ENCODE results near the gene ASL. TPM values are rescaled to one million over a fixed set of nuclear protein-coding genes. Genes with fewer than 3 reads are reported as not detected.
A peak's percentile ranks its signal among the peaks of the same experiment; 100 is the strongest.

Gene ASL
- polyA plus RNA-seq, 2 of the 4 experiments (the other 2 are of a cell fraction), result 20.2 to 23.4 TPM

GRCh38 chr7:66110856-66111255, 35.2 kb downstream of the ASL start (continued):
- TF ChIP-seq, protein P1, sequence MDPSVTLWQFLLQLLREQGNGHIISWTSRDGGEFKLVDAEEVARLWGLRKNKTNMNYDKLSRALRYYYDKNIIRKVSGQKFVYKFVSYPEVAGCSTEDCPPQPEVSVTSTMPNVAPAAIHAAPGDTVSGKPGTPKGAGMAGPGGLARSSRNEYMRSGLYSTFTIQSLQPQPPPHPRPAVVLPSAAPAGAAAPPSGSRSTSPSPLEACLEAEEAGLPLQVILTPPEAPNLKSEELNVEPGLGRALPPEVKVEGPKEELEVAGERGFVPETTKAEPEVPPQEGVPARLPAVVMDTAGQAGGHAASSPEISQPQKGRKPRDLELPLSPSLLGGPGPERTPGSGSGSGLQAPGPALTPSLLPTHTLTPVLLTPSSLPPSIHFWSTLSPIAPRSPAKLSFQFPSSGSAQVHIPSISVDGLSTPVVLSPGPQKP (IDR thresholded peaks at IDR 0.05; ENCODE audit: low read depth, low read length), result no peak
- no peak for TF ChIP-seq NPAS2 (CRISPR knock-in tag; IDR thresholded peaks at IDR 0.05; ENCODE audit: borderline replicate concordance)
- TF ChIP-seq BHLHE40 (IDR thresholded peaks at IDR 0.05; ENCODE audit: low read depth, low read length), result no peak
- TF ChIP-seq RNF2 (IDR thresholded peaks at IDR 0.05; ENCODE audit: borderline replicate concordance, low read depth), result no peak
- no peak for TF ChIP-seq NR3C1 (IDR thresholded peaks at IDR 0.05)
- no peak for TF ChIP-seq TFCP2L1 (CRISPR knock-in tag; IDR thresholded peaks at IDR 0.05)
- no peak for TF ChIP-seq POLR2AphosphoS2 (conservative IDR thresholded peaks at IDR 0.05; ENCODE audit: low read length)
- TF ChIP-seq EHMT2 (IDR thresholded peaks at IDR 0.05; ENCODE audit: low read depth), result no peak

GRCh38 chr7:66114743-66115649, 39.4 kb downstream of the ASL start, which contains the start of gene CRCP:
Gene CRCP (plus strand): TSS chr7:66114847. CDS start chr7:66114963, 116 bp downstream.
- POLR2A ChIA-PET, result interaction anchor here (0.6 to 1.8 kb wide), 11 partner anchors 10 to 557 kb away, joined by 3 to 8 read pairs (median 3); partner anchors contain the start of gene ASL
- FAIRE-seq, result no peak
- TF ChIP-seq HOXB5 (CRISPR knock-in tag; IDR thresholded peaks at IDR 0.05) (0 out of 2 replicates have a peak, but pooled peaks have one; percentile 54), FOXS1 (CRISPR knock-in tag; IDR thresholded peaks at IDR 0.05) (no peak), BHLHE40 (IDR thresholded peaks at IDR 0.05; ENCODE audit: low read depth, low read length) (no peak), ZC3H11A (IDR thresholded peaks at IDR 0.05) (no peak), EHF (CRISPR knock-in tag; IDR thresholded peaks at IDR 0.05) (peak; percentile 30; the same call in 1 of the 2 replicates), CEBPB (IDR thresholded peaks at IDR 0.05) (no peak), RARB (CRISPR knock-in tag; IDR thresholded peaks at IDR 0.05) (no peak), HOXA7 (CRISPR knock-in tag; IDR thresholded peaks at IDR 0.05) (no peak), NR3C1 (IDR thresholded peaks at IDR 0.05) (no peak), JUN (IDR thresholded peaks at IDR 0.05) (peak; percentile 39 to 76; a peak in 3 of 5 replicates), TP53 (CRISPR knock-in tag; IDR thresholded peaks at IDR 0.05) (no peak), NFE2L2 (conservative IDR thresholded peaks at IDR 0.05; ENCODE audit: low read length) (no peak), EP300 (IDR thresholded peaks at IDR 0.05) (no peak), RFX5 (IDR thresholded peaks at IDR 0.05) (no peak), HOXB13 (CRISPR knock-in tag; IDR thresholded peaks at IDR 0.05; ENCODE audit: low read depth) (0 out of 2 replicates have a peak, but pooled peaks have one; percentile 21), POLR2A (IDR thresholded peaks at IDR 0.05; ENCODE audit: low read length) (peak; percentile 76), NPAS2 (CRISPR knock-in tag; IDR thresholded peaks at IDR 0.05; ENCODE audit: borderline replicate concordance) (no peak), E2F6 (IDR thresholded peaks at IDR 0.05; ENCODE audit: borderline replicate concordance, low read depth) (peak; percentile 82), KDM5A (IDR thresholded peaks at IDR 0.05) (no peak), ZNF302 (CRISPR knock-in tag; IDR thresholded peaks at IDR 0.05) (no peak), HEYL (CRISPR knock-in tag; IDR thresholded peaks at IDR 0.05) (no peak), FOSB (CRISPR knock-in tag; IDR thresholded peaks at IDR 0.05) (no peak), ZFP36 (IDR thresholded peaks at IDR 0.05; ENCODE audit: borderline replicate concordance, partially characterized antibody) (no peak), CBX8 (IDR thresholded peaks at IDR 0.05) (no peak)
- TF ChIP-seq, protein P2, sequence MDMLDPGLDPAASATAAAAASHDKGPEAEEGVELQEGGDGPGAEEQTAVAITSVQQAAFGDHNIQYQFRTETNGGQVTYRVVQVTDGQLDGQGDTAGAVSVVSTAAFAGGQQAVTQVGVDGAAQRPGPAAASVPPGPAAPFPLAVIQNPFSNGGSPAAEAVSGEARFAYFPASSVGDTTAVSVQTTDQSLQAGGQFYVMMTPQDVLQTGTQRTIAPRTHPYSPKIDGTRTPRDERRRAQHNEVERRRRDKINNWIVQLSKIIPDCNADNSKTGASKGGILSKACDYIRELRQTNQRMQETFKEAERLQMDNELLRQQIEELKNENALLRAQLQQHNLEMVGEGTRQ (IDR thresholded peaks at IDR 0.05), result no peak
- TF ChIP-seq, protein P1 (IDR thresholded peaks at IDR 0.05; ENCODE audit: low read depth, low read length), result no peak
- TF ChIP-seq, protein P3, sequence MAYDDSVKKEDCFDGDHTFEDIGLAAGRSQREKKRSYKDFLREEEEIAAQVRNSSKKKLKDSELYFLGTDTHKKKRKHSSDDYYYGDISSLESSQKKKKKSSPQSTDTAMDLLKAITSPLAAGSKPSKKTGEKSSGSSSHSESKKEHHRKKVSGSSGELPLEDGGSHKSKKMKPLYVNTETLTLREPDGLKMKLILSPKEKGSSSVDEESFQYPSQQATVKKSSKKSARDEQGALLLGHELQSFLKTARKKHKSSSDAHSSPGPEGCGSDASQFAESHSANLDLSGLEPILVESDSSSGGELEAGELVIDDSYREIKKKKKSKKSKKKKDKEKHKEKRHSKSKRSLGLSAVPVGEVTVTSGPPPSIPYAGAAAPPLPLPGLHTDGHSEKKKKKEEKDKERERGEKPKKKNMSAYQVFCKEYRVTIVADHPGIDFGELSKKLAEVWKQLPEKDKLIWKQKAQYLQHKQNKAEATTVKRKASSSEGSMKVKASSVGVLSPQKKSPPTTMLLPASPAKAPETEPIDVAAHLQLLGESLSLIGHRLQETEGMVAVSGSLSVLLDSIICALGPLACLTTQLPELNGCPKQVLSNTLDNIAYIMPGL (CRISPR knock-in tag; IDR thresholded peaks at IDR 0.05; ENCODE audit: borderline replicate concordance), result no peak

More at GRCh38 chr7:66114743-66115649, 39.4 kb downstream of the ASL start, which contains the start of gene CRCP:
- Histone ChIP-seq H3K27ac (peak within 1 kb of the TSS; percentile 93 to 94), H3K4me2 (peak within 1 kb of the TSS; percentile 81), H3K4me1 (peaks cover 32% of the 10 kb centered on the region), H3K9me3 (no peaks in the 10 kb centered on the region), H3K4me3 (peak within 1 kb of the TSS; percentile 80)
- WGBS (ENCODE audit: missing lambda C conversion rate), result 1% methylated on average over 52 of the region's 67 CpGs
- ATAC-seq (peak; percentile 89 to 92), DNase-seq (ENCODE audit: low read depth in 1 of 2, low spot score in 1 of 2) (peak; percentile 77 to 83)
- CTCF ChIA-PET, result interaction anchor here (0.6 to 1.9 kb wide), 3 partner anchors 10 to 629 kb away, joined by 3 to 4 read pairs (median 4); no protein-coding TSS in a partner anchor
